Gastrocnemius medialis (tissue), 4 donors: ENCODE data around the gene GSG1L.

Experiments used
- POLR2A ChIP-seq, 2 donors: fragments of 450-650 bp; IDR thresholded peaks; one replicate each; pipeline ENCODE4 v1.6.1; 2017; ENCODE audit warnings: antibody characterized with exemption in 2 of 2, mild to moderate bottlenecking in 2 of 2, moderate library complexity in 2 of 2
- TF ChIP-seq, protein P1 (sequence below), 5 experiments: fragments of 450-650 bp in 3 of 5; fragments of 200-600 bp in 2 of 5; sonication (generic) in 2 of 5; IDR thresholded peaks in 4 of 5; conservative IDR thresholded peaks in 1 of 5; 1 replicate in 4 of 5; 2 replicates in 1 of 5; pipeline ENCODE4 v1.5.1; 2016 to 2019; ENCODE audit warnings: antibody characterized with exemption in 5 of 5, mild to moderate bottlenecking in 3 of 5, moderate library complexity in 3 of 5

DNA sequence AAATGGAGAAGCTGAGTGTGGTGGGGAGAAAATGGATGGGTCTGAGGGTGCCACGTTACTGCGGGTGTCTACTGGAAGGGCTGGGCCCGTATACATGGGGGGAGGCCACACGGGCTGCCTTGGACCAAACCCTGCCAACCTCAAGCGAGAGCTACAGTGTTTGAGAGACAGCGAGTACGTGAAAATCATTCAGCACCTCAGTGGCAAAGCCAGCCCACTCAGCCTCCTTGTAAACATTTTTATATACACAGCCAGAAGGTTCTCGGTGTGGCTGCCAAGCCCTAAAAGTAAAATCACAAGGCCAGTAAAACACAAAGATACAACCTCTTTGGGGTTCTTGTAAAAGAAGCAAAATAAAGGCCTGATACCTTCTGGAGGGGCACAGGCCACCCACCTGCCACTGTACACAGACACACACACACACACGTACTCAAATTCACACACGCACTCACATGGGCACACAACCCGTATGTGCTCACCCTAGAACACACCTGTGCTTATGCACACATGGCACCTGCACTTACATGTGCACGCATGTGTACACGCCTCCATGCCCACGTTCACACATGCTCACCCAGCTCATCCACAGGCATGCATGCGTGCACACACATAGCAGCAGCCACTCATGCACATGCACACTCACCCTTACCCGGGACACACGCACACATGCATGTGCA, 102.8 kb downstream of the GSG1L start:
- no peak for TF ChIP-seq POLR2A (IDR thresholded peaks at IDR 0.05)
- TF ChIP-seq, protein P1, sequence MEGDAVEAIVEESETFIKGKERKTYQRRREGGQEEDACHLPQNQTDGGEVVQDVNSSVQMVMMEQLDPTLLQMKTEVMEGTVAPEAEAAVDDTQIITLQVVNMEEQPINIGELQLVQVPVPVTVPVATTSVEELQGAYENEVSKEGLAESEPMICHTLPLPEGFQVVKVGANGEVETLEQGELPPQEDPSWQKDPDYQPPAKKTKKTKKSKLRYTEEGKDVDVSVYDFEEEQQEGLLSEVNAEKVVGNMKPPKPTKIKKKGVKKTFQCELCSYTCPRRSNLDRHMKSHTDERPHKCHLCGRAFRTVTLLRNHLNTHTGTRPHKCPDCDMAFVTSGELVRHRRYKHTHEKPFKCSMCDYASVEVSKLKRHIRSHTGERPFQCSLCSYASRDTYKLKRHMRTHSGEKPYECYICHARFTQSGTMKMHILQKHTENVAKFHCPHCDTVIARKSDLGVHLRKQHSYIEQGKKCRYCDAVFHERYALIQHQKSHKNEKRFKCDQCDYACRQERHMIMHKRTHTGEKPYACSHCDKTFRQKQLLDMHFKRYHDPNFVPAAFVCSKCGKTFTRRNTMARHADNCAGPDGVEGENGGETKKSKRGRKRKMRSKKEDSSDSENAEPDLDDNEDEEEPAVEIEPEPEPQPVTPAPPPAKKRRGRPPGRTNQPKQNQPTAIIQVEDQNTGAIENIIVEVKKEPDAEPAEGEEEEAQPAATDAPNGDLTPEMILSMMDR (IDR thresholded peaks at IDR 0.05 in 4 of 5, conservative IDR thresholded peaks at IDR 0.05 in 1 of 5) = no peak
